HepG2 (cell line): Measurements from ENCODE around the gene STX8. TPM values are rescaled to one million over a fixed set of nuclear protein-coding genes. Genes with fewer than 3 reads are reported as not detected.
A peak's percentile ranks its signal among the peaks of the same experiment; 100 is the strongest.

ENCODE experiments used
- CEBPB ChIP-seq: IDR thresholded peaks from 2 replicates; pipeline ENCODE4 v1.6.1; 2011; ENCODE audit warnings: low read depth, low read length, improper control_type of control experiment, borderline replicate concordance
- CREB3 ChIP-seq: sonication (generic); formaldehyde crosslinking; IDR thresholded peaks from 2 replicates; pipeline ENCODE4 v1.5.0; 2020; ENCODE audit warnings: missing genetic modification reagents
- FOXA3 ChIP-seq: IDR thresholded peaks from 2 replicates; pipeline ENCODE4 v1.6.1; 2016; ENCODE audit warnings: missing genetic modification reagents, missing compliant biosample characterization
- LRRFIP1 ChIP-seq: sonication (generic); formaldehyde crosslinking; conservative IDR thresholded peaks from 2 replicates; pipeline ENCODE4 v1.4.0; 2020; ENCODE audit warnings: missing genetic modification reagents
- NFKB2 ChIP-seq: sonication (generic); formaldehyde crosslinking; IDR thresholded peaks from 2 replicates; pipeline ENCODE4 v1.4.0; 2020; ENCODE audit warnings: missing genetic modification reagents, borderline replicate concordance
- NFRKB ChIP-seq: fragments of 450-650 bp; IDR thresholded peaks from 2 replicates; pipeline ENCODE4 v1.6.1; 2017
- PHF5A ChIP-seq: IDR thresholded peaks from one replicate; pipeline ENCODE4 v1.6.1; 2018; ENCODE audit warnings: low read depth, missing genetic modification reagents; ENCODE audit not compliant: unreplicated experiment
- POGZ ChIP-seq: sonication (generic); formaldehyde crosslinking; IDR thresholded peaks from 2 replicates; pipeline ENCODE4 v1.4.0; 2020; ENCODE audit warnings: mild to moderate bottlenecking, missing genetic modification reagents
- SP4 ChIP-seq: sonication (generic); formaldehyde crosslinking; IDR thresholded peaks from 2 replicates; pipeline ENCODE4 v1.8.1; 2023; ENCODE audit warnings: mild to moderate bottlenecking, missing genetic modification reagents
- ZBED4 ChIP-seq: sonication (generic); formaldehyde crosslinking; IDR thresholded peaks from 2 replicates; pipeline ENCODE4 v1.4.0; 2020; ENCODE audit warnings: missing genetic modification reagents, borderline replicate concordance
- ZBTB1 ChIP-seq: sonication (generic); formaldehyde crosslinking; IDR thresholded peaks from 2 replicates; pipeline ENCODE4 v1.4.0; 2020; ENCODE audit warnings: missing genetic modification reagents, borderline replicate concordance
- ZFP36L2 ChIP-seq: sonication (generic); formaldehyde crosslinking; IDR thresholded peaks from 2 replicates; pipeline ENCODE4 v1.4.0; 2020; ENCODE audit warnings: missing genetic modification reagents
- ZNF230 ChIP-seq: sonication (generic); formaldehyde crosslinking; IDR thresholded peaks from 2 replicates; pipeline ENCODE4 v1.4.0; 2020; ENCODE audit warnings: mild to moderate bottlenecking, missing genetic modification reagents
- ZNF441 ChIP-seq: sonication (generic); formaldehyde crosslinking; IDR thresholded peaks from 2 replicates; pipeline ENCODE4 v1.7.0; 2021; ENCODE audit warnings: missing genetic modification reagents, borderline replicate concordance
- ZNF484 ChIP-seq: sonication (generic); formaldehyde crosslinking; IDR thresholded peaks from 2 replicates; pipeline ENCODE4 v1.5.1; 2020; ENCODE audit warnings: mild to moderate bottlenecking, low read depth, missing genetic modification reagents, borderline replicate concordance
- ZNF556 ChIP-seq: sonication (generic); formaldehyde crosslinking; IDR thresholded peaks from 2 replicates; pipeline ENCODE4 v1.4.0; 2020; ENCODE audit warnings: mild to moderate bottlenecking, missing genetic modification reagents, borderline replicate concordance
- ZNF710 ChIP-seq: sonication (generic); formaldehyde crosslinking; IDR thresholded peaks from 2 replicates; pipeline ENCODE4 v1.5.0; 2020; ENCODE audit warnings: mild to moderate bottlenecking, missing genetic modification reagents, borderline replicate concordance
- ZNF83 ChIP-seq: sonication (generic); formaldehyde crosslinking; IDR thresholded peaks from 2 replicates; pipeline ENCODE4 v1.4.0; 2020; ENCODE audit warnings: missing genetic modification reagents, mild to moderate bottlenecking, borderline replicate concordance
- polyA plus RNA-seq, 8 experiments: library from polyadenylated mRNA; depleted of rRNA in 3 of 8; stranded (reverse) in 7 of 8; unstranded in 1 of 8; fragments of >200 nt; fragmentation: Illumina TruSeq in 4 of 8; extraction: Trizol in 4 of 8; gene quantifications; 2 replicates each; pipeline versions ENCODE4 v1.2.1 to v1.2.3, GENCODE V29; 2011 to 2016; ENCODE audit warnings: low read depth in 4 of 8, missing spikeins in 1 of 8, mixed read lengths in 1 of 8; ENCODE audit not compliant: insufficient read depth in 1 of 8
- total RNA-seq, 5 experiments: library from RNA; depleted of rRNA; stranded (reverse); fragments of >200 nt; fragmentation: Illumina TruSeq; extraction: Trizol; gene quantifications; 2 replicates each; pipeline ENCODE4 v1.2.3, GENCODE V29; 2016; ENCODE audit warnings: low read depth in 1 of 5

The STX8 gene
- total and polyA plus RNA-seq, 2 of the 13 experiments (the other 11 are each of a cell fraction or from before 2014, with no cell fraction given), result 36.4 to 53.6 TPM

- TF ChIP-seq ZBED4 (CRISPR knock-in tag) (0 out of 2 replicates have a peak, but pooled peaks have one; percentile 18), ZNF556 (CRISPR knock-in tag) (no peak), FOXA3 (CRISPR knock-in tag) (peak; percentile 58), LRRFIP1 (no peak), ZFP36L2 (CRISPR knock-in tag) (no peak), CREB3 (CRISPR knock-in tag) (no peak), NFRKB (no peak), POGZ (CRISPR knock-in tag) (peak; percentile 97), ZNF484 (CRISPR knock-in tag) (no peak), ZBTB1 (CRISPR knock-in tag) (no peak), CEBPB (no peak), ZNF230 (CRISPR knock-in tag) (peak; percentile 82; the same call in 1 of the 2 replicates), ZNF83 (peak; percentile 36; the same call in 1 of the 2 replicates), ZNF441 (CRISPR knock-in tag) (no peak; the same call in 1 of the 2 replicates), PHF5A (CRISPR knock-in tag) (no peak), NFKB2 (CRISPR knock-in tag) (peak; percentile 77; the same call in 1 of the 2 replicates), ZNF710 (CRISPR knock-in tag) (0 out of 2 replicates have a peak, but pooled peaks have one; percentile 34), SP4 (peak; percentile 73; the same call in 1 of the 2 replicates)
Observed at GRCh38 chr17:9575381-9576101, at the start of gene STX8 (continued).
